Loucy (cell line): ENCODE measurements around the gene SNAPC2.

Source experiments
- H2AFZ ChIP-seq: fragments of 200-600 bp; sonication (generic); 2 replicates; pipeline ENCODE4 v1.6.0; 2016; ENCODE audit warnings: antibody characterized with exemption, mild to moderate bottlenecking, low read length, moderate library complexity
- H3F3A ChIP-seq: fragments of 200-600 bp; 2 replicates; pipeline ENCODE4 v1.6.0; 2016; ENCODE audit warnings: antibody characterized with exemption, low read depth, mild to moderate bottlenecking
- H3K27me3 ChIP-seq: fragments of 200-600 bp; sonication (generic); 2 replicates; pipeline ENCODE4 v1.6.1; 2014; ENCODE audit warnings: low read length, mild to moderate bottlenecking; ENCODE audit not compliant: insufficient read depth, poor library complexity, severe bottlenecking
- H3K36me3 ChIP-seq: fragments of 200-600 bp; sonication (generic); 2 replicates; pipeline ENCODE4 v1.6.1; 2016; ENCODE audit warnings: low read length; ENCODE audit not compliant: insufficient read depth
- H3K4me1 ChIP-seq: fragments of 200-600 bp; sonication (generic); 2 replicates; pipeline ENCODE4 v1.5.1; 2014; ENCODE audit warnings: low read length, mild to moderate bottlenecking; ENCODE audit not compliant: insufficient read depth, poor library complexity, severe bottlenecking
- H3K4me2 ChIP-seq: fragments of 200-600 bp; sonication (generic); 2 replicates; pipeline ENCODE4 v1.6.0; 2014; ENCODE audit warnings: antibody characterized with exemption, low read length, low read depth, mild to moderate bottlenecking; ENCODE audit not compliant: poor library complexity, severe bottlenecking
- H3K4me3 ChIP-seq: fragments of 200-600 bp; sonication (generic); 2 replicates; pipeline ENCODE4 v1.5.1; 2014; ENCODE audit warnings: low read length, mild to moderate bottlenecking, mixed read lengths; ENCODE audit not compliant: poor library complexity, severe bottlenecking
- H3K79me2 ChIP-seq: fragments of 200-600 bp; sonication (generic); 2 replicates; pipeline ENCODE4 v1.6.1; 2014; ENCODE audit warnings: low read length; ENCODE audit not compliant: insufficient read depth
- H3K9ac ChIP-seq: fragments of 200-600 bp; sonication (generic); 2 replicates; pipeline ENCODE4 v1.6.0; 2014; ENCODE audit warnings: mild to moderate bottlenecking, low read depth, low read length, moderate library complexity; ENCODE audit not compliant: poor library complexity, severe bottlenecking
- H3K9me2 ChIP-seq: fragments of 200-600 bp; sonication (generic); replicated peaks from 2 replicates; pipeline ENCODE4 v1.6.1; 2016; ENCODE audit warnings: low read depth, low read length, mixed read lengths
- H3K9me3 ChIP-seq: fragments of 200-600 bp; sonication (generic); 2 replicates; pipeline ENCODE4 v1.6.1; 2014; ENCODE audit warnings: mild to moderate bottlenecking, antibody characterized with exemption, low read length, low read depth; ENCODE audit not compliant: insufficient read depth
- H4K20me1 ChIP-seq: fragments of 200-600 bp; sonication (generic); 2 replicates; pipeline ENCODE4 v1.6.0; 2014; ENCODE audit warnings: antibody characterized with exemption, low read length, mild to moderate bottlenecking; ENCODE audit not compliant: insufficient read depth, poor library complexity, severe bottlenecking
- CTCF ChIP-seq: fragments of 200-600 bp; sonication (generic); conservative IDR thresholded peaks from 2 replicates; pipeline ENCODE4 v1.5.1; 2014; ENCODE audit warnings: mild to moderate bottlenecking, antibody characterized with exemption, low read length
- EZH2phosphoT487 ChIP-seq: fragments of 200-600 bp; IDR thresholded peaks from 2 replicates; pipeline ENCODE4 v1.6.1; 2018; ENCODE audit warnings: antibody characterized with exemption, mild to moderate bottlenecking, moderate library complexity, borderline replicate concordance

The SNAPC2 gene

GRCh38 chr19:7879836-7880235 lies 40.3 kb upstream of the SNAPC2 start:
- Histone ChIP-seq H3K79me2 (no peaks in the 10 kb centered on the region), H4K20me1 (no peaks in the 10 kb centered on the region), H3K27me3 (no peaks in the 10 kb centered on the region), H2AFZ (no peak overlapping the region), H3K9ac (no peak overlapping the region), H3K4me1 (peaks cover under 1% of the 10 kb centered on the region), H3K9me3 (no peaks in the 10 kb centered on the region), H3K4me3 (no peak overlapping the region), H3K9me2 (no peaks in the 10 kb centered on the region), H3K36me3 (no peaks in the 10 kb centered on the region), H3K4me2 (no peak overlapping the region), H3F3A (no peaks in the 10 kb centered on the region)
- TF ChIP-seq CTCF = no peak
- TF ChIP-seq EZH2phosphoT487 = no peak

- Histone ChIP-seq H3K36me3 (no peaks in the 10 kb centered on the region), H2AFZ (no peak overlapping the region), H3K4me2 (no peak overlapping the region), H3K79me2 (no peaks in the 10 kb centered on the region), H3K9ac (no peak overlapping the region), H3F3A (no peaks in the 10 kb centered on the region), H3K27me3 (no peaks in the 10 kb centered on the region), H3K4me3 (no peak overlapping the region), H3K4me1 (no peaks in the 10 kb centered on the region), H4K20me1 (no peaks in the 10 kb centered on the region), H3K9me3 (no peaks in the 10 kb centered on the region), H3K9me2 (no peaks in the 10 kb centered on the region)
- TF ChIP-seq EZH2phosphoT487 (no peak), CTCF (no peak)
These were observed 38.2 kb upstream of the SNAPC2 start for GRCh38 chr19:7881910-7882309.

- no peak for TF ChIP-seq EZH2phosphoT487
- Histone ChIP-seq H3K4me3 (no peak overlapping the region), H3K9me2 (no peaks in the 10 kb centered on the region), H3F3A (no peaks in the 10 kb centered on the region), H3K4me1 (no peaks in the 10 kb centered on the region), H3K79me2 (no peaks in the 10 kb centered on the region), H3K4me2 (no peak overlapping the region), H4K20me1 (no peaks in the 10 kb centered on the region), H2AFZ (no peak overlapping the region), H3K9me3 (no peaks in the 10 kb centered on the region), H3K36me3 (no peaks in the 10 kb centered on the region), H3K27me3 (no peaks in the 10 kb centered on the region), H3K9ac (no peak overlapping the region)
These were observed 37.0 kb upstream of the SNAPC2 start for GRCh38 chr19:7883105-7883504.

- H3K36me3 ChIP-seq = no peaks in the 10 kb centered on the region
- no peaks in the 10 kb centered on the region for H3K79me2 ChIP-seq
- no peaks in the 10 kb centered on the region for H3F3A ChIP-seq
- no peaks in the 10 kb centered on the region for H3K4me1 ChIP-seq
- no peak overlapping the region for H2AFZ ChIP-seq
- no peaks in the 10 kb centered on the region for H3K27me3 ChIP-seq
- H4K20me1 ChIP-seq = no peaks in the 10 kb centered on the region
- H3K4me2 ChIP-seq = no peak overlapping the region
- no peaks in the 10 kb centered on the region for H3K9me3 ChIP-seq
- H3K9ac ChIP-seq = no peak overlapping the region
- H3K4me3 ChIP-seq = no peak overlapping the region
- no peak for TF ChIP-seq EZH2phosphoT487
- TF ChIP-seq CTCF = no peak
- H3K9me2 ChIP-seq = no peaks in the 10 kb centered on the region
These were observed 36.2 kb upstream of the SNAPC2 start for GRCh38 chr19:7883796-7884570.
